GM12878 (cell line): ENCODE measurements around the gene TUBB3. TPM values are rescaled to one million over a fixed set of nuclear protein-coding genes. Genes with fewer than 3 reads are reported as not detected.

Experiments
- ATAC-seq: fragments of 200-7000 bp; cut with Tn5 transposase; 3 replicates; pipeline ENCODE4 v1.9.1; 2020; ENCODE audit warnings: mild to moderate bottlenecking, moderate library complexity
- BruUV-seq: library from RNA; stranded (reverse); fragments of 400-500 nt; replicated peaks from 2 replicates; lab custom pipeline; 2021; lab: Mats Ljungman, UMichigan
- CTCF ChIA-PET: fragments of 300-600 bp; sonication (Branson Sonifier 250); formaldehyde crosslinking; extraction: SDS; loops from one replicate; lab custom pipeline; 2021; ENCODE audit warnings: inconsistent platforms; lab: Yijun Ruan, JAX
- POLR2A ChIA-PET: fragments of 350-600 bp; formaldehyde crosslinking; extraction: SDS; loops from one replicate; lab custom pipeline; 2021; ENCODE audit warnings: inconsistent platforms; lab: Charles Lee
- RAD21 ChIA-PET: fragments of 300-600 bp; sonication (Branson Sonifier 250); formaldehyde crosslinking; loops from one replicate; lab custom pipeline; 2023; ENCODE audit warnings: antibody characterized with exemption; ENCODE audit not compliant: unreplicated experiment; lab: Charles Lee
- SMC1A ChIA-PET: fragments of 300-600 bp; sonication (Branson Sonifier 250); formaldehyde crosslinking; loops from one replicate; lab custom pipeline; 2023; ENCODE audit not compliant: unreplicated experiment, uncharacterized antibody; lab: Charles Lee
- DNase-seq: peaks from one replicate; pipeline ENCODE4 v3.0.0-alpha.2; 2011; ENCODE audit warnings: low read depth, low spot score
- FAIRE-seq: peaks from 3 replicates; lab custom pipeline; 2011; peaks lifted over from hg19 to GRCh38; lab: Jason Lieb, UNC
- H2AFZ ChIP-seq: 2 replicates; pipeline ENCODE4 v1.6.0; 2011; ENCODE audit warnings: low read depth, low read length, control low read depth; ENCODE audit not compliant: control insufficient read depth
- H3K27ac ChIP-seq: 2 replicates; pipeline ENCODE4 v1.5.1; 2011; ENCODE audit warnings: control low read depth; ENCODE audit not compliant: control insufficient read depth, insufficient read depth
- H3K27me3 ChIP-seq, 2 experiments: replicated peaks in 1 of 2; 2 replicates each; pipeline versions ENCODE4 v1.6.0 to v1.6.1; 2011; ENCODE audit warnings: low read length in 1 of 2; ENCODE audit not compliant: control insufficient read depth in 2 of 2, insufficient read depth in 2 of 2
- H3K36me3 ChIP-seq, 2 experiments: 2 replicates each; pipeline ENCODE4 v1.5.1; 2011; ENCODE audit warnings: low read length in 1 of 2; ENCODE audit not compliant: control insufficient read depth in 2 of 2, insufficient read depth in 2 of 2
- H3K4me1 ChIP-seq: 2 replicates; pipeline ENCODE4 v1.6.1; 2011; ENCODE audit warnings: mild to moderate bottlenecking, low read length, moderate library complexity, mixed read lengths; ENCODE audit not compliant: control insufficient read depth, insufficient read depth
- H3K4me2 ChIP-seq: 2 replicates; pipeline ENCODE4 v1.6.0; 2011; ENCODE audit warnings: control low read depth; ENCODE audit not compliant: control insufficient read depth, insufficient read depth
- H3K4me3 ChIP-seq: fragments of 200-600 bp; sonication (generic); 2 replicates; pipeline ENCODE4 v1.5.1; 2016
- H3K79me2 ChIP-seq: 2 replicates; pipeline ENCODE4 v1.6.0; 2011; ENCODE audit warnings: low read length; ENCODE audit not compliant: control insufficient read depth, insufficient read depth
- H3K9ac ChIP-seq: 2 replicates; pipeline ENCODE4 v1.8.0; 2011; ENCODE audit warnings: low read length, control low read depth, mixed read lengths; ENCODE audit not compliant: control insufficient read depth, insufficient read depth
- H3K9me3 ChIP-seq: replicated peaks from 3 replicates; pipeline ENCODE4 v1.5.1; 2011; ENCODE audit warnings: mild to moderate bottlenecking, low read length; ENCODE audit not compliant: control insufficient read depth, insufficient read depth
- H4K20me1 ChIP-seq: 2 replicates; pipeline ENCODE4 v1.6.0; 2011; ENCODE audit not compliant: control insufficient read depth, insufficient read depth
- CUX1 ChIP-seq: IDR thresholded peaks from 2 replicates; pipeline ENCODE4 v1.6.1; 2012; ENCODE audit warnings: improper control_type of control experiment, low read depth, low read length; ENCODE audit not compliant: insufficient replicate concordance
- MYC ChIP-seq: IDR thresholded peaks from 2 replicates; pipeline ENCODE4 v1.6.1; 2011; ENCODE audit warnings: mild to moderate bottlenecking, low read length, moderate library complexity, inconsistent platforms; ENCODE audit not compliant: insufficient read depth, insufficient replicate concordance, insufficient read length, severe bottlenecking
- NFYA ChIP-seq: IDR thresholded peaks from 2 replicates; pipeline ENCODE4 v1.6.1; 2011; ENCODE audit warnings: low read depth, mild to moderate bottlenecking, low read length, improper control_type of control experiment, borderline replicate concordance
- POLR2A ChIP-seq: IDR thresholded peaks from 2 replicates; pipeline ENCODE4 v1.6.1; 2011; ENCODE audit warnings: low read depth, mild to moderate bottlenecking, low read length
- SIX5 ChIP-seq: IDR thresholded peaks from 2 replicates; pipeline ENCODE4 v1.6.1; 2011; ENCODE audit warnings: mild to moderate bottlenecking, low read depth, low read length, moderate library complexity; ENCODE audit not compliant: severe bottlenecking
- TCF12 ChIP-seq: IDR thresholded peaks from 2 replicates; pipeline ENCODE4 v1.6.1; 2011; ENCODE audit warnings: low read depth, mild to moderate bottlenecking, low read length
- TCF3 ChIP-seq: IDR thresholded peaks from 2 replicates; pipeline ENCODE4 v1.6.1; 2012; ENCODE audit warnings: low read depth, mild to moderate bottlenecking, low read length, borderline replicate concordance; ENCODE audit not compliant: insufficient read depth
- ZSCAN29 ChIP-seq: fragments of 450-650 bp; IDR thresholded peaks from 2 replicates; pipeline ENCODE4 v1.6.1; 2017; ENCODE audit warnings: mild to moderate bottlenecking, moderate library complexity
- WGBS: methylation state at CpG from one replicate; pipeline ENCODE4 v1.1.6; 2016; ENCODE audit warnings: low lambda C conversion rate; ENCODE audit not compliant: insufficient replicate concordance, insufficient coverage; ENCODE audit errors: missing lambda C conversion rate; 5-methylcytosine and 5-hydroxymethylcytosine counted together
- in situ Hi-C: fragments of 300-500 bp; cut with MboI; formaldehyde crosslinking; loops from 9 replicates; pipeline ENCODE4 v1.14.3; 2018; ENCODE audit warnings: mixed read lengths
- intact Hi-C: fragments of 100-400 bp; cut with micrococcal nuclease; formaldehyde crosslinking; loops from one replicate; pipeline ENCODE4 v1.14.2; 2022; ENCODE audit not compliant: unreplicated experiment
- polyA plus RNA-seq, 11 experiments: library from polyadenylated mRNA; depleted of rRNA in 4 of 11; unstranded in 6 of 11; stranded (reverse) in 5 of 11; fragments of >200 nt; fragmentation: Nextera tagmentation in 4 of 11; fragmentation: Illumina TruSeq in 1 of 11; extraction: Ambion mirVana in 4 of 11; extraction: Trizol in 1 of 11; gene quantifications; 1 replicate in 1 of 11; 2 replicates in 10 of 11; pipeline versions ENCODE4 v1.2.1 to v1.2.3, GENCODE V29; 2011 to 2016; ENCODE audit warnings: inconsistent platforms in 2 of 11, missing spikeins in 2 of 11, low read depth in 1 of 11
- total RNA-seq, 4 experiments: library from RNA; depleted of rRNA in 3 of 4; stranded (reverse); fragments of >200 nt in 3 of 4; fragmentation: Illumina TruSeq in 1 of 4; extraction: Trizol in 1 of 4; gene quantifications; 2 replicates each; pipeline versions ENCODE4 v1.2.1 to v1.2.3, GENCODE V29; 2013 to 2021

Gene TUBB3
- total and polyA plus RNA-seq, 10 of the 15 experiments (the other 5 are each of a cell fraction or from before 2014, with no cell fraction given): 0.09 to 2.5 (median 0.58) TPM; not detected in 1

- no peak for TF ChIP-seq NFYA
- TF ChIP-seq, all 136 proteins: peak for 0
Measured at GRCh38 chr16:89945654-89946053, 22.5 kb downstream of the TUBB3 start (continued).

- TF ChIP-seq SIX5 (no peak), ZSCAN29 (no peak), MYC (no peak)
- no peak overlapping the region for H3K9ac ChIP-seq
- intact Hi-C loops (no loop called here), in situ Hi-C loops (no loop called here)
- BruUV-seq: no TSS peak
- H3K27ac ChIP-seq: no peak overlapping the region
- no peaks in the 10 kb centered on the region for H3K9me3 ChIP-seq
- no peaks in the 10 kb centered on the region for H4K20me1 ChIP-seq
- DNase-seq (no peak), ATAC-seq (no peak), FAIRE-seq (no peak)
- H3K79me2 ChIP-seq: no peaks in the 10 kb centered on the region
- H2AFZ ChIP-seq: no peak overlapping the region
- H3K4me2 ChIP-seq: no peak overlapping the region
- ChIA-PET RAD21 (no interaction called here), SMC1A (no interaction called here), CTCF (no interaction called here), POLR2A (no interaction called here)
- no peak overlapping the region for H3K4me3 ChIP-seq
- WGBS: 45% methylated on average over 5 of the region's 5 CpGs
- H3K36me3 ChIP-seq: no peaks in the 10 kb centered on the region
- H3K27me3 ChIP-seq: peaks cover 0 to 3% of the 10 kb centered on the region in 2 experiments; a peak in 1 of 4 replicates
- H3K4me1 ChIP-seq: peaks cover 34% of the 10 kb centered on the region
Measured at GRCh38 chr16:89946515-89946914, 23.4 kb downstream of the TUBB3 start.

- Histone ChIP-seq H4K20me1 (no peaks in the 10 kb centered on the region), H3K4me1 (peaks cover 57% of the 10 kb centered on the region), H2AFZ (no peak overlapping the region), H3K27ac (no peak overlapping the region), H3K4me3 (peak overlapping the region; percentile 61), H3K4me2 (peak overlapping the region; percentile 68), H3K9me3 (no peaks in the 10 kb centered on the region), H3K79me2 (no peaks in the 10 kb centered on the region), H3K36me3 (no peaks in the 10 kb centered on the region), H3K27me3 (peaks cover 0 to 3% of the 10 kb centered on the region in 2 experiments; a peak in 1 of 4 replicates), H3K9ac (peak overlapping the region; percentile 36)
- no peak for DNase-seq
- WGBS: 19% methylated on average over 29 of the region's 55 CpGs
- in situ Hi-C loops: no loop called here
- CTCF ChIA-PET: interaction anchor here (1.3 to 1.4 kb wide), 2 partner anchors 33 to 39 kb away, joined by 3 to 4 read pairs; no protein-coding TSS in a partner anchor
- no peak for FAIRE-seq
- intact Hi-C loops: no loop called here
- no TSS peak for BruUV-seq
- RAD21 ChIA-PET: interaction anchor here (0.6 kb wide), 1 partner anchor 73 kb away, joined by 3 read pairs; no protein-coding TSS in a partner anchor
- SMC1A ChIA-PET: interaction anchor here (1.6 kb wide), 1 partner anchor 25 kb away, joined by 4 read pairs; no protein-coding TSS in a partner anchor
- no peak for ATAC-seq
- POLR2A ChIA-PET: no interaction called here
- TF ChIP-seq TCF12 (no peak), CUX1 (no peak), POLR2A (0 out of 2 replicates have a peak, but pooled peaks have one; percentile 25), TCF3 (no peak)
Measured at GRCh38 chr16:89949121-89949742, 26.1 kb downstream of the TUBB3 start.
